K562 (cell line): ENCODE measurements around the gene FRMD4B. TPM values are rescaled to one million over a fixed set of nuclear protein-coding genes. Genes with fewer than 3 reads are reported as not detected.
A peak's percentile ranks its signal among the peaks of the same experiment; 100 is the strongest.

ENCODE experiments used
- ATF4 ChIP-seq: fragments of 450-650 bp; formaldehyde crosslinking; IDR thresholded peaks from 2 replicates; pipeline ENCODE4 v1.4.0; 2022; ENCODE audit warnings: mild to moderate bottlenecking, moderate library complexity
- CBFA2T2 ChIP-seq: fragments of 450-650 bp; conservative IDR thresholded peaks from 2 replicates; pipeline ENCODE4 v1.6.1; 2017; ENCODE audit warnings: mild to moderate bottlenecking
- DMBX1 ChIP-seq: fragments of 250-450 bp; sonication (Bioruptor Pico); IDR thresholded peaks from 2 replicates; pipeline ENCODE4 v1.8.0; 2022; ENCODE audit warnings: inconsistent platforms, mild to moderate bottlenecking, moderate library complexity, borderline replicate concordance
- GABPA ChIP-seq: fragments of 200-800 bp; sonication (Bioruptor generic); conservative IDR thresholded peaks from 2 replicates; pipeline ENCODE4 v1.6.1; 2016; ENCODE audit warnings: low read depth, missing genetic modification characterization, missing compliant biosample characterization
- HDAC6 ChIP-seq: IDR thresholded peaks from 2 replicates; pipeline ENCODE4 v1.6.1; 2012; ENCODE audit warnings: low read depth, mild to moderate bottlenecking, control low read depth, inconsistent platforms, low read length, moderate library complexity
- HSF4 ChIP-seq: fragments of 250-450 bp; sonication (Bioruptor Pico); IDR thresholded peaks from 2 replicates; pipeline ENCODE4 v2.1.2; 2022; ENCODE audit warnings: mild to moderate bottlenecking, moderate library complexity, borderline replicate concordance
- ID3 ChIP-seq, 2 experiments: fragments of 250-450 bp in 1 of 2; fragments of 450-650 bp in 1 of 2; sonication (Bioruptor Pico) in 1 of 2; IDR thresholded peaks; 2 replicates each; pipeline versions ENCODE4 v1.6.1 to v1.8.0; 2016 to 2021; ENCODE audit warnings: mild to moderate bottlenecking in 2 of 2, moderate library complexity in 2 of 2, missing compliant biosample characterization in 1 of 2, missing genetic modification characterization in 1 of 2
- L3MBTL2 ChIP-seq: fragments of 450-650 bp; IDR thresholded peaks from 2 replicates; pipeline ENCODE4 v1.6.1; 2016; ENCODE audit warnings: mild to moderate bottlenecking, moderate library complexity
- PML ChIP-seq: IDR thresholded peaks from 2 replicates; pipeline ENCODE4 v1.6.1; 2012; ENCODE audit warnings: low read length, inconsistent platforms
- SMARCA4 ChIP-seq: fragments of 450-650 bp; IDR thresholded peaks from 2 replicates; pipeline ENCODE4 v1.6.1; 2016
- SMARCB1 ChIP-seq: IDR thresholded peaks from 2 replicates; pipeline ENCODE4 v1.6.1; 2011; ENCODE audit warnings: improper control_type of control experiment, low read depth; ENCODE audit not compliant: insufficient read length
- SMC3 ChIP-seq: conservative IDR thresholded peaks from 2 replicates; pipeline ENCODE4 v1.6.1; 2011; ENCODE audit warnings: low read depth, low read length, improper control_type of control experiment; ENCODE audit not compliant: insufficient read depth
- TEAD1 ChIP-seq, 2 experiments: fragments of 450-650 bp in 1 of 2; sonication (generic) in 1 of 2; formaldehyde crosslinking; IDR thresholded peaks; 2 replicates each; pipeline versions ENCODE4 v1.4.0 to v1.8.0; 2020 to 2022; ENCODE audit warnings: mild to moderate bottlenecking in 2 of 2, missing genetic modification reagents in 1 of 2
- THRAP3 ChIP-seq: fragments of 450-650 bp; IDR thresholded peaks from 2 replicates; pipeline ENCODE4 v1.6.1; 2016; ENCODE audit warnings: mild to moderate bottlenecking, inconsistent platforms, borderline replicate concordance
- U2AF2 ChIP-seq: fragments of 200-400 bp; formaldehyde crosslinking; optimal IDR thresholded peaks from 2 replicates; pipeline ENCODE3; 2017; ENCODE audit warnings: low read depth, mild to moderate bottlenecking, low read length
- XRCC5 ChIP-seq: fragments of 200-400 bp; formaldehyde crosslinking; IDR thresholded peaks from 2 replicates; pipeline ENCODE4 v1.6.1; 2017; ENCODE audit warnings: low read depth, mild to moderate bottlenecking, low read length
- ZBTB5 ChIP-seq: fragments of 450-650 bp; IDR thresholded peaks from 2 replicates; pipeline ENCODE4 v1.6.1; 2017; ENCODE audit warnings: antibody characterized with exemption
- polyA plus RNA-seq, 8 experiments: library from polyadenylated mRNA; depleted of rRNA in 4 of 8; stranded (reverse) in 5 of 8; unstranded in 3 of 8; fragments of >200 nt; fragmentation: Nextera tagmentation in 2 of 8; fragmentation: Illumina TruSeq in 1 of 8; extraction: Ambion mirVana in 2 of 8; extraction: Trizol in 1 of 8; gene quantifications; 2 replicates each; pipeline versions ENCODE4 v1.2.1 to v1.2.3, GENCODE V29; 2011 to 2014; ENCODE audit warnings: inconsistent platforms in 1 of 8, missing spikeins in 1 of 8
- total RNA-seq, 7 experiments: library from RNA; depleted of rRNA in 6 of 7; stranded (reverse); fragments of >200 nt in 6 of 7; fragmentation: Illumina TruSeq in 2 of 7; extraction: Trizol in 2 of 7; gene quantifications; 2 replicates each; pipeline versions ENCODE4 v1.2.1 to v1.2.3, GENCODE V29; 2011 to 2021; ENCODE audit warnings: low replicate concordance in 1 of 7

The FRMD4B gene
- total and polyA plus RNA-seq, 9 of the 15 experiments (the other 6 are each of a cell fraction or from before 2014, with no cell fraction given): 0.03 to 0.09 (median 0.04) TPM; not detected in 3

DNA sequence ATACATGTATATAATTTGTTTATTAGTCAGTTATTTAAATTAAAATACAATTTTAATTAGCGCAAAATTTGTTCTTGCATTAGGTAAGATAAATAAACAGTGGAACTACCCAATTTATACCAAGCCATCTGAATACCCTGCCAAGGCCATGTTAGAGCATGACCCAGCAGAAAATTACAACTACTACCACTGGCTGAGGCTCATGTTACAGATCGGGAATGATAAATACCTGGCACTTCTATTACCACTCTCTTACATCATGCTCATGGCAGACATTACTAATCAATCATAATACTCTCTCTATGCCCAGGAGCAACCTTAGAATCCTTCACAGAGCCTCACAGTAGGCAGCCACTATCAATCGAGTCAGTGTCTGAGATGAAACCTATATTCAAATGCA lies 242.3 kb downstream of the FRMD4B start (continued):
- TF ChIP-seq L3MBTL2: peak; percentile 69; the same call in 1 of the 2 replicates
- TF ChIP-seq SMARCA4: peak; percentile 54; the same call in 1 of the 2 replicates
- no peak for TF ChIP-seq GABPA (tag)
- TF ChIP-seq THRAP3: no peak
- no peak for TF ChIP-seq SMC3
- TF ChIP-seq CBFA2T2: no peak
- TF ChIP-seq ATF4 (CRISPR knock-in tag): peak; percentile 96
- TF ChIP-seq TEAD1 (CRISPR knock-in tag; IDR thresholded peaks at IDR 0.05): 0 out of 4 replicates have a peak, but pooled peaks of 1 of the 2 experiments have one; percentile 31
- no peak for TF ChIP-seq HSF4 (CRISPR knock-in tag)
- TF ChIP-seq SMARCB1: no peak
- TF ChIP-seq ID3 (CRISPR knock-in tag; IDR thresholded peaks at IDR 0.05): no peak
- TF ChIP-seq ID3 (tag; IDR thresholded peaks at IDR 0.05): no peak
- no peak for TF ChIP-seq U2AF2
- TF ChIP-seq ZBTB5: no peak
- no peak for TF ChIP-seq PML
- 0 out of 2 replicates have a peak, but pooled peaks have one; percentile 58 for TF ChIP-seq DMBX1 (CRISPR knock-in tag)
- TF ChIP-seq XRCC5: no peak
- TF ChIP-seq HDAC6: no peak
